ENCODE data around the gene FAM241B.

FAM241B gene

DNA sequence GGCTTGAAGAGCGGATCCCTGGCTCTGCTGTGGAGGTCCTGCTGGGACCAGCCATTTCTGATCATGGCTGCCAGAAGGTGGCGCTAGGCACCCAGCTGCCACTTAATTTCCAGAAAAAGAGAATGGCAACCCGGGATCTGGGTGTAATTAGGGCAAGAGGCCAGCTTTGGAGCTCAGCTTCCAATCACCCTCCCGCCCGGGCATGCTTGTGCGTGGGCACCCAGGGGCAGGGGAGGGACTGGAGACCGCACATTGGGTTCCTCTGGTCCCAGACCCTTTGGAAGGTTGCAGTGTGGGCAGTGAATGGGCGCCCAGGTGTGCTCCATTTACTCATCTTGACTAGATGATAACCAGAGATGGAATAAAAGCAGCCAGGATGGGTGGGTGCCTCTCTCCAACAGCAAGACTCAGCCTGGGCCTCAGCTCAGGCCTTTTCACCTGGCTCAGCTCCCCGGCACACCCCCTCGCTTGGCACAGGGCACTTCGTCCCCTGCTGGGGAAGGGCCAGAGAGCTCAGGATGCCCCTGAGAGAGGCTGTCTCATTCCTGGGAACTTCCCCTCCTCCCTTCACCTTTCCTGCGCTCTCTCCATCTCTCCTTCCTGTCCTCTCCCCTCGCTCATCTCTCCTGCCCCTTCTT is 14.7 kb downstream of the FAM241B start:
- H3K9ac ChIP-seq (ENCODE audit: low read depth, low read length) = no peak overlapping the region
- no peak overlapping the region for H3K4me3 ChIP-seq (ENCODE audit: low read depth, low read length)
- no peaks in the 10 kb centered on the region for H3K9me3 ChIP-seq (ENCODE audit: control insufficient read depth, insufficient read depth, low read length)
- no peaks in the 10 kb centered on the region for H3K36me3 ChIP-seq (ENCODE audit: control insufficient read depth, insufficient read depth, low read length)
- H3K27me3 ChIP-seq (ENCODE audit: control insufficient read depth, insufficient read depth, low read length) = no peaks in the 10 kb centered on the region
- H3K4me1 ChIP-seq (ENCODE audit: control insufficient read depth, insufficient read depth, low read length) = peaks cover 4% of the 10 kb centered on the region

DNA sequence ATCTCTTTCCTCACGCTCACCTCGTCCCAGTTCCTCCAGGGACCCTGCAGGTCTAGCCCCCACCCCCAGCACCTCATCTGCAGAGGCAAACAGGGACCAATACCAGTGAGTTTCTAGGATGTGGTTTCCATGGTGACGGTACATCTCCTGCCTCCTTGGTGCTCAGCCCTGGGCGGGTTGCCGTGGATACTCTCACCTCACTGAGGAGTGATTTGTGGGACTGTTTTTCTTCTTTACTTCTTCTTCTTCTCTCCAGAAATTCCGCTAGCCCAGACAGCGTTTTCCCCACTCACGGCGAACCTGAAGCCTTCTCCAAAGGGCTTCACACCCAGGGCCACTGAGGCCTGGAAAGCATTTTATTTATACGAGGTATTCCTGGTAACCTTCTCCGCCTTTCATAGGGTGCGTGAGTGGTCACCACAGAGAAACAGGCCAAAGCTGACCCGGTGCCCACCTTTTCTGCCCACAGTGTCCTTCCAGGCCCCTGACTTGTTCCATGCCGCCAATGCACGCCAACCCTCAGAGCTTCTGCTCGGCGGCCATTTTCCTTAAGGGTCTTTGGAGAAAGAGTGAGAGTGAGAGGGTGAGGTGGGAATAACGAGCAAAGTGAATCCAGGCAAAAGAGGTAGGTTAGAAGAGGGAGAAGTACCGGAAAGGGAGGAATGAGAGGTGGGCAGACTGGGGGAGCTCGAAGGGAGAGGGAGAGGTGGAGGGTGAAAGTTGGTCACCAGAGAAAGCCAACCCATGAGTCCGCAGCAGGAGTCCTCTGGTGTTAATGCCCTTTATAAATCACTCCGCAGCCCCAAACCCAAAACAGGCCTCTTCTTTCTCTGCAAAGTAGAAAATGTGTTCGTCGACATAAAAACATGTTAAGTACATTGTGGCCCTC is 15.5 kb downstream of the FAM241B start:
- peaks cover 4% of the 10 kb centered on the region for H3K4me1 ChIP-seq (ENCODE audit: control insufficient read depth, insufficient read depth, low read length)
- H3K9ac ChIP-seq (ENCODE audit: low read depth, low read length) = no peak overlapping the region
- H3K36me3 ChIP-seq (ENCODE audit: control insufficient read depth, insufficient read depth, low read length) = no peaks in the 10 kb centered on the region
- no peaks in the 10 kb centered on the region for H3K9me3 ChIP-seq (ENCODE audit: control insufficient read depth, insufficient read depth, low read length)
- no peaks in the 10 kb centered on the region for H3K27me3 ChIP-seq (ENCODE audit: control insufficient read depth, insufficient read depth, low read length)
- no peak overlapping the region for H3K4me3 ChIP-seq (ENCODE audit: low read depth, low read length)

DNA sequence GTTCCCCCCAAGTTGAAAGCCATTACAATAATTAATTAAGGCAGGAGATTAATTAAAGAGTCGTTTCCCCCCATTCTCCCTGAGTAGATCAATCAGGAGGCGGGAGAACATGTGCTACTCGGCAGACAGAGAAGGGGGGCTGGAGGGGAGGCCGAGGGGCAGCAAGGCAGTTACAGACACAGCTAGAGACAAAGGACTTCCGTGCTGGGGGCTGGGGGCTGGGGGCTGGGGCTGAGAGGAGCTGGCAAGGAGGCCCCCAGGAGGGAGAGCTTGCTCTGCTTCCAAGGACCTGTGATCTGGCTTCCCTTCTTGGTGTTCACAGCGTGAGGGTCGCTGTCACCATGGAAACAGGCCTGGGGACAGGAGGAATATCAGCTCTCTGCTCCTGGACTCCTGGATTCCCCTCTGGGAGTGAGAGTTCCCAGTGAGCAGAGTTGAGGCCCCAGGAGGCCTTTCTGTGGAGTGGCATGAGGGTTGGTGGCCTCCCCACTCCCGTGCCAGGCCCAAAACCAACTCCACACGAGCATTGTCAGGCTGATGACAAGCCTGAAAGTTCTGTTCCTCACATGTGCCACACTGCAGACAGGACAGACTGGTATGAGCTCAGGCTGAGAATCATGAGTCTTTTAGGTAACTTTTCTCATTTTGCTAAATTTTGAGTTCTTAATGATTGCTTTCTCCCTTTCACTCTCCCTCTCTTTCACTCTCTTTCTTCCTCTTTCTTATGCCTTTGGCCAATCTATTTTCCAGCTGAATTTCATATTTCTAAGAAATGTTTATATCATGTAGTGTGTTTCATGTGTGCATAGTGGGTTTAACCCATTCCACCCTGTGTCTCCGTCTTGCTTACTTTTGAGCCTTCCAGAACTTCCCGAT is 16.4 kb downstream of the FAM241B start:
- Histone ChIP-seq H3K4me3 (ENCODE audit: low read depth, low read length) (no peak overlapping the region), H3K4me1 (ENCODE audit: control insufficient read depth, insufficient read depth, low read length) (peaks cover 4% of the 10 kb centered on the region), H3K9ac (ENCODE audit: low read depth, low read length) (no peak overlapping the region), H3K9me3 (ENCODE audit: control insufficient read depth, insufficient read depth, low read length) (no peaks in the 10 kb centered on the region), H3K27me3 (ENCODE audit: control insufficient read depth, insufficient read depth, low read length) (no peaks in the 10 kb centered on the region), H3K36me3 (ENCODE audit: control insufficient read depth, insufficient read depth, low read length) (no peaks in the 10 kb centered on the region)

DNA sequence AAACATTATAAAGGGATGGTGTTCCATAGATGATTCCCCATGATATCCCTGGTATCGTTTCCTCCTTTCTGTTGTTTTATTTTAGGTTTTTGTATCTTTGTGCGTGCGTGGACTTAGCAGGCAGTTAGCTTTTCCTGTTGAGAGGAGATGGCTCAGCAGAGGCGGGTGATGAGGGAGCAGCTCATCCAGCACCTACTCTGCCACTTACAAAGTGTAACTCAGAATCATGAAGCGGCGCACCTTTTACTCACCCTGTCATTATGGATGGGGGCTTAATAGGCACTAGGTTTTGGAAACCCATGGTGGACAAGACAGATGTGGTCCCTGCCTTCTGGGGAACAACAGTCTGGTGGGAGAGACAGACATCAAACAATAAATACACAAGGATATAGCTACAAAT is 17.1 kb downstream of the FAM241B start:
- no peak overlapping the region for H3K9ac ChIP-seq (ENCODE audit: low read depth, low read length)
- H3K9me3 ChIP-seq (ENCODE audit: control insufficient read depth, insufficient read depth, low read length) = no peaks in the 10 kb centered on the region
- H3K4me3 ChIP-seq (ENCODE audit: low read depth, low read length) = no peak overlapping the region
- H3K27me3 ChIP-seq (ENCODE audit: control insufficient read depth, insufficient read depth, low read length) = no peaks in the 10 kb centered on the region
- no peaks in the 10 kb centered on the region for H3K36me3 ChIP-seq (ENCODE audit: control insufficient read depth, insufficient read depth, low read length)
- H3K4me1 ChIP-seq (ENCODE audit: control insufficient read depth, insufficient read depth, low read length) = peaks cover 4% of the 10 kb centered on the region

DNA sequence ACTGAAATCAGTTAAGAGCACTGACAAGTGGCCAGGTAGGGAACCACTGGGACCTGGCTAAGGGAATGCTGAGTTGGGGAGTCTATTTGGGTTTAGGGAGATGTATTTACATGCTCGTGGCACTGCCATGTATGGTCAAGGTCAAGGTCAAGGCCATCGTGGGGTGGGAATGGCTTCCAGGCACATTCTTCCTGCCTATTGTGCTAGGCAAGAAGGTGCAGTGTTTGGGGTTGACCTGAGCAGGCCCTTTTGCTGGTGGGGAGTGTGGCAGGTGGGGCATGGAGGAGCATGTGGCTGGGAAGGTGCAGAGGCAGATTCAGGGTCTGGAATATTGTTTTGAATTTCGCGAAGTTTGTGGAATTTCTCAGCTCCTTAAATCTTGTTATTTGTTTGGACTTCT is 17.8 kb downstream of the FAM241B start:
- Histone ChIP-seq H3K27me3 (ENCODE audit: control insufficient read depth, insufficient read depth, low read length) (no peaks in the 10 kb centered on the region), H3K9me3 (ENCODE audit: control insufficient read depth, insufficient read depth, low read length) (no peaks in the 10 kb centered on the region), H3K4me3 (ENCODE audit: low read depth, low read length) (no peak overlapping the region), H3K36me3 (ENCODE audit: control insufficient read depth, insufficient read depth, low read length) (no peaks in the 10 kb centered on the region), H3K4me1 (ENCODE audit: control insufficient read depth, insufficient read depth, low read length) (peaks cover 4% of the 10 kb centered on the region), H3K9ac (ENCODE audit: low read depth, low read length) (no peak overlapping the region)

DNA sequence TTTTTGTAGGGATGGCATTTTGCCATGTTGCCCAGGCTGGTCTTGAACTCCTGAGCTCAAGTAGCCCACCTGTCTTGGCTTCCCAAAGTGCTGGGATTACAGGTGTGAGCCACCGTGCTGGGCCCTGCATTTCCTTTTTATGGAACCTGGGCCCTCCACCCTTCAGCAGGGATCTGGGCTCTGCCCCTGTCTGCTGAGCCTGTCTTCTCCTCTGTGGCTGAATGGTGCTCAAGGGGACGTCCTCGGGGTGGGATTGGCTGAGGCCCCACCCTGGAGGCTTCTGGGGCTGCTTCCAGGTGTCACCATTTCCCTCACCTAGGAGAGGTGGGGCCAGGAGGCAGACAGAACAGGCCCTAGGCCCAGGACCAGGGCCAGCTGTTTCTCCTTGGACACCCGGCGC is 18.4 kb downstream of the FAM241B start:
- no peak overlapping the region for H3K4me3 ChIP-seq (ENCODE audit: low read depth, low read length)
- no peaks in the 10 kb centered on the region for H3K9me3 ChIP-seq (ENCODE audit: control insufficient read depth, insufficient read depth, low read length)
- no peaks in the 10 kb centered on the region for H3K36me3 ChIP-seq (ENCODE audit: control insufficient read depth, insufficient read depth, low read length)
- no peaks in the 10 kb centered on the region for H3K27me3 ChIP-seq (ENCODE audit: control insufficient read depth, insufficient read depth, low read length)
- H3K9ac ChIP-seq (ENCODE audit: low read depth, low read length) = no peak overlapping the region
- peaks cover 4% of the 10 kb centered on the region for H3K4me1 ChIP-seq (ENCODE audit: control insufficient read depth, insufficient read depth, low read length)

DNA sequence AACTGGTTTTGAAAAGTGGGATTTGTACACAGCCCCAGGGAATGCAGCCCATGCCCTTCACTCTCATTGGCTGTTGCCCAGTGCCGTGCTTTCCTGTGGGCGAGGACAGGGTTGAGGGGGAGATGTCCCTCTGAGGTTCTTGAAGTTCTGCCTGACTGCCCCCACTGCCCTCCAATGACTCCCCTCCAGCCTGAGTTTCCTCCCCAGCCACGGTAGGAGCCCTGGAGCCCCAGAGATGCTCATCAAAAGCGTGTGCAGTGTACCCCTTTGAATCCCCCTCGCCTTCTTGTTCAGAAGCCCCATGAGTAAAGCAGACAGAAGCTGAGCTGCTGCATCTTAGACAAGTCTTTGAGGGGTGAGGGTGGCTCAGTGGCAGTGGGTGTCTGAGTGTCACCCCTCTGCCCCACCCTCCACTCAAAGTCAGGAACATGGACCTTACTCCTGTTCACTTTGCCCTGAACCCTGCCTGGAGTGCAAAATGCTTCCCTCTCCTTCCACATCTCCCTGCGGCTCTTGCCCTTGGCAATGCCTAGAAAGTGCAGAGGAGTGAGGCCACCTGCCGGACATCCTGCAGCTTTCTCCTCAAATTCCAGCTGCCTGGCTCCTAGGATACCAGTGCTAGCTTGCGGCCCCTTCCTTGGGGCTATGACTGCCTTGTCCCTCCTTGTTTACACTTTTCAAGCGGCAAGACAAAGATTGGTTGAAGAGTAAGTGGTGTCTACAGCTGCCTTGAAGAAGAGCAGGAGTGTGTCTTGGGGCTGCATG is 19.9 kb downstream of the FAM241B start:
- H3K4me3 ChIP-seq (ENCODE audit: low read depth, low read length) = no peak overlapping the region
- H3K36me3 ChIP-seq (ENCODE audit: control insufficient read depth, insufficient read depth, low read length) = no peaks in the 10 kb centered on the region
- no peaks in the 10 kb centered on the region for H3K27me3 ChIP-seq (ENCODE audit: control insufficient read depth, insufficient read depth, low read length)
- no peak overlapping the region for H3K9ac ChIP-seq (ENCODE audit: low read depth, low read length)
- H3K9me3 ChIP-seq (ENCODE audit: control insufficient read depth, insufficient read depth, low read length) = no peaks in the 10 kb centered on the region
- H3K4me1 ChIP-seq (ENCODE audit: control insufficient read depth, insufficient read depth, low read length) = peaks cover 4% of the 10 kb centered on the region

DNA sequence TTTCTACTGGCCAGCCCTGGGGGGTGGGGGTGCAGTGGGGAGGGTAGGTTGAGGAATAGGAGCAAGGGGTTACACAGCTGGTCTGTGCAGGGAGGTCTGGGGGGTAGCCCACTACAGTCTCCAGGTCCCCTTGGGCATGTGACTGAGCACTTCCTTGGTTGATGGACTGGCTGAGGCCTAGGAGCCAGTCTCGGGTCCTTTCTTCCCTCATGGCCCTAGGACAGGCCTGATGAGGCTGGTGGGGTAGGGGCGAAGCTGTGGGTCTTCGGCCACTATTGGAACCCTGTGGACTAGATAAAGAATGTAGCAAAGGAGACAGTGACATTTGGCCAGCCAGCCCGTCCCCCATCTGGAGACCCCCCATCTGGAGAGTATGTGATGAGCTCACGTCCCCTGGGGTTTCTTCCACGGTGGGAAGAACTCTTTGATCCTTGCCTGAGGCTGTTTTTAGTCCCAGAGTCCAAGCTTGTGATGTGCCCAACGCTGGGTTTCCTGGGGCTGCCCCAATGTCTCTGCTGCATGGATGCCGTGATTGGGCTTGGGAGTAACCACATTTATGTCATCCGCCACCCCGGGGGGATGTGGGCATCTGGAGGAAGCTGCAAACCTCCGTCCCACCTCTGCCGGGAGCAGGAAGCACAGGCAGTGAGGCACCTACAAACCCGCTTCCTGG is 20.7 kb downstream of the FAM241B start:
- Histone ChIP-seq H3K36me3 (ENCODE audit: control insufficient read depth, insufficient read depth, low read length) (no peaks in the 10 kb centered on the region), H3K27me3 (ENCODE audit: control insufficient read depth, insufficient read depth, low read length) (no peaks in the 10 kb centered on the region), H3K9ac (ENCODE audit: low read depth, low read length) (no peak overlapping the region), H3K4me1 (ENCODE audit: control insufficient read depth, insufficient read depth, low read length) (peaks cover 7% of the 10 kb centered on the region), H3K9me3 (ENCODE audit: control insufficient read depth, insufficient read depth, low read length) (no peaks in the 10 kb centered on the region), H3K4me3 (ENCODE audit: low read depth, low read length) (no peak overlapping the region)

DNA sequence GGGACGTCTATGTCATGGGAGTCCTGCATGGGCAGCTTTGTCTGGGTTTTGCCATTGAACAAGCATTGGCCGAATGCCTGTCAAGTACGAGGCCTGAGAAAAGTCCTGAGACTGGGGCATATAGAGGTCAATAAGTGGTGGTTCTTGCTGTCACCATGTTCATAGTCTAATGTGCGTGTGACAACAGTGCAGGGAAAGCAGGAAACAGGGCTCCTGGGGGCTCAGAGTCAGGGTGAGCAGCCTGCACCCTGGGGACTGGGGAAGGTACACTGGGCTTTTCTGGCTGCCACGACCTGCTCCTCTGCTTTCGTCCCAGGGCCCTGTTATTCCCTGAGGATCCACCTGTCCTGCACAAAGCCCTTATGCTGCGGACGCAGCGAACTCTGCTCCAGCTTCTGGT is 21.3 kb downstream of the FAM241B start:
- no peak overlapping the region for H3K4me3 ChIP-seq (ENCODE audit: low read depth, low read length)
- H3K36me3 ChIP-seq (ENCODE audit: control insufficient read depth, insufficient read depth, low read length) = no peaks in the 10 kb centered on the region
- H3K27me3 ChIP-seq (ENCODE audit: control insufficient read depth, insufficient read depth, low read length) = no peaks in the 10 kb centered on the region
- no peak overlapping the region for H3K9ac ChIP-seq (ENCODE audit: low read depth, low read length)
- no peaks in the 10 kb centered on the region for H3K9me3 ChIP-seq (ENCODE audit: control insufficient read depth, insufficient read depth, low read length)
- peaks cover 7% of the 10 kb centered on the region for H3K4me1 ChIP-seq (ENCODE audit: control insufficient read depth, insufficient read depth, low read length)

DNA sequence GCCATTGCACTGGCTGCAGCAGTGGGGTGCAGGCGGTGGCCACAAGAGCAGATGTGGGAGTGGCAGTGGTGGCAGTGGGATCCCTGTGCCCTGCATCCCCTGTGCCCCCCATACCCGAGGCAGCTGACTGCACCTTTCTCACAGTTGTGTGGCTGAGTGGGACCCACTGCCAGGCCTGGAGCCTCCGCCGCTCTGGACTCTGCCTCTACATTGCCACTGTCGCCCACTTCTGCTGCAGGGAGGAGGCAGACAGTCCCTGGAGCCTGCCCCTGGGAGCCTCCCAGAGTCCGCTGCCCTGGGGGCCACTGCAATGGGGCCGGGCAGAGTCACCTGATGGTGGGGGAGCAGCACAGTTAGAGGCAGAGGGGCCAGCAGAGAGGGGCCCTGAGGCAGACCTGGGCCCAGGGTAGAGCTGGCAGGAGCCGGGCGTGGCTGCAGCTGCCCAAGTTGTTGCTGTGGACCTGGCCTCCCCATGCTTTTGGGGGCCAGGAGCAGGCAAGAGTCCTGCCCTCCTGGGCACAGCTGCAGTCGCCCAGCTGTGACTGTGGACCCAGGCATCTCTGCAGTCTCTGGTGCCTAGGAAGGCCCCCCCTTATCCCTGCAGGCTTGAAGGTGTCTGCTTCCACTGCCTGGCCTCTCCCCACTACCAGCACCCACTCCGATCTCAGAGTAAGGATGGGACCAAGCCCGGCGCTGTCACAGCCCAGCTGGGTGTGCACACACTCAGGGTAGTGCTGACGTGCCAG is 22.2 kb downstream of the FAM241B start:
- Histone ChIP-seq H3K36me3 (ENCODE audit: control insufficient read depth, insufficient read depth, low read length) (no peaks in the 10 kb centered on the region), H3K9me3 (ENCODE audit: control insufficient read depth, insufficient read depth, low read length) (no peaks in the 10 kb centered on the region), H3K27me3 (ENCODE audit: control insufficient read depth, insufficient read depth, low read length) (no peaks in the 10 kb centered on the region), H3K4me1 (ENCODE audit: control insufficient read depth, insufficient read depth, low read length) (peaks cover 3% of the 10 kb centered on the region), H3K4me3 (ENCODE audit: low read depth, low read length) (no peak overlapping the region), H3K9ac (ENCODE audit: low read depth, low read length) (no peak overlapping the region)
